IPS-20b (cell line): Measurements from ENCODE around the gene DAPK1.

Experiments
- H3K27ac ChIP-seq: one replicate; pipeline ENCODE4 v1.5.1; 2013; ENCODE audit warnings: low read length
- H3K27me3 ChIP-seq: 2 replicates; pipeline ENCODE4 v1.6.1; 2013; ENCODE audit warnings: mild to moderate bottlenecking, low read length, inconsistent platforms; ENCODE audit not compliant: insufficient read depth
- H3K36me3 ChIP-seq: 2 replicates; pipeline ENCODE4 v1.6.1; 2013; ENCODE audit warnings: low read depth, mild to moderate bottlenecking, inconsistent platforms, low read length, moderate library complexity; ENCODE audit not compliant: insufficient read depth
- H3K4me1 ChIP-seq: 2 replicates; pipeline ENCODE4 v1.6.1; 2013; ENCODE audit warnings: mild to moderate bottlenecking, control low read depth, inconsistent platforms, low read length, moderate library complexity; ENCODE audit not compliant: insufficient read depth
- H3K4me3 ChIP-seq: 2 replicates; pipeline ENCODE4 v1.5.1; 2013; ENCODE audit warnings: mild to moderate bottlenecking, low read length, inconsistent platforms
- H3K9ac ChIP-seq: 2 replicates; pipeline ENCODE4 v1.6.1; 2013; ENCODE audit warnings: low read depth, mild to moderate bottlenecking, inconsistent platforms, low read length, moderate library complexity
- H3K9me3 ChIP-seq: 2 replicates; pipeline ENCODE4 v1.6.1; 2013; ENCODE audit warnings: mild to moderate bottlenecking, low read depth, low read length, inconsistent platforms; ENCODE audit not compliant: insufficient read depth

DAPK1 gene

DNA sequence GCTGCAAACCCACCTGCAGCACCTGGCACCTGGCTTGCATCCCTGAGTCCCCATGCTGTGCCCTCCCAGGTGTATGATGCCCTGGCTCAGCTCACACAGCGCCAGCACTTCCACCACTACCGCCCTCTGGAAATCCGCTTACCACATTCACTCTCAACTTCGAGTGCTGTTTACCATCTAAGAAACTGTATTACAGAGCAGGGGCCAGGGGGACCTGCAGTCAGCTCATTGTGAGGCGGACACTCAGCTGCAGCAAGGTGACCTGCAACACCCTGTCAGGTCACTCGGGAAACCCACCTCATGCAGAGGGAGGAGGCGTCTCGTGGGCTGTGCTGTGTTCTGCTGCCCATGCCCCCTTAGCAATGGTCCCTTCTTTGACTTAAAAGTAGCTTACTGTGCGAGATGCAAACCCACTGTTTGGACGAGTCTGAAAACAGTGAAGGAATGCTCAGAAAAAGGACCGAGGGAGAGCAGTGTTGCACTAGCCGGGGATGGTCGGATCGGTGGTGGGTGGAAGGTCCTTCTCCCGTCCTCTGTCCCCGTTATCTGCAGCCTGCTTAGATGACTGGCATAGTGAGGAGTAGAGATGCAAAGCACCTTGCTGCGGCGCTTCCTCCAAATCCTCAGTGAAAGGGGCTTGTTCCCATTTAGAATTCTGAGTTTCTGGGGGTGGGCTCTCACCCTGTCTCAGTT is 173.1 kb downstream of the DAPK1 start:
- H3K9ac ChIP-seq = no peak overlapping the region
- no peaks in the 10 kb centered on the region for H3K4me1 ChIP-seq
- H3K27ac ChIP-seq = no peak overlapping the region
- H3K9me3 ChIP-seq = peaks cover 14% of the 10 kb centered on the region; the same call in 1 of the 2 replicates
- H3K4me3 ChIP-seq = no peak overlapping the region
- H3K36me3 ChIP-seq = peaks cover 64% of the 10 kb centered on the region
- H3K27me3 ChIP-seq = no peaks in the 10 kb centered on the region

DNA sequence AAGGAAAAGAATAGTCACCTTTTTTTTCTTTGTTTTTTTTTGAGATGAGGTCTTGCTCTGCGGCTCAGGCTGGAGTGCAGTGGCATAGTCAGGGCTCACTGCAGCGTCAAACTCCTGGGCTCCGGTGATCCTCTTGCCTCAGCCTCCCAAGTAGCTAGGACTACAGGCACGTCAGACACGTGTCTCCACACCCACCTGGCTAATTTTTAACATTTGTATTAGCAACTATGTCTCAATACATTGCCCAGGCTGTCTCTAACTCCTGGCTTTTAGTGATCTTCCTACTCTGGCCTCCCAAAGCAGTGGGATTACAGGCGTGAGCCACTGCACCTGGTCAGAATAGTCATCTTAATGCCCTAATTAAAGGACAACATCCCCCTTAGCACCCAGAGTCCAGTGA is 173.8 kb downstream of the DAPK1 start:
- no peaks in the 10 kb centered on the region for H3K4me1 ChIP-seq

DNA sequence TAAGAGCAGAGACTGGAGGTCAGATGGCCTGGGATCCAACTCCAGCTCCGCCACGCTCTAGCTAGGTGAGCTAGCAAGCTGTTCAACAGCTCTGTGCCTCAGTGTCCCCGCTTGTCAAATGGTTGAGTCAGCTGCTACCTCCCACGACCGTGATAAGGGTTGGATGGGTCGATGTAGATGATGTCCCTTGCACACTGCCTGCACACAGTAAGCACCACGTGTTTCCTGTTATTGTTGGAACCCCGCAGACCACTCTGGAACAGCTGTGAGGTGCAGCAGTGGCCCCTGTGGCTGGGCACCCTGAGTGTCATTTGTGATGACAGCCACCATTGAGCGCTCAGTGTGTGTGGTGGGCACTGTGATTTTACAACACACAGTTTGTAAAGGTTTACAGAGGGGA is 174.3 kb downstream of the DAPK1 start:
- H3K27me3 ChIP-seq = no peaks in the 10 kb centered on the region
- H3K9ac ChIP-seq = no peak overlapping the region
- peaks cover 6% of the 10 kb centered on the region; the same call in 1 of the 2 replicates for H3K9me3 ChIP-seq
- no peak overlapping the region for H3K27ac ChIP-seq
- no peaks in the 10 kb centered on the region for H3K4me1 ChIP-seq
- H3K4me3 ChIP-seq = no peak overlapping the region
- H3K36me3 ChIP-seq = peaks cover 55% of the 10 kb centered on the region

More for the DNA sequence above, 173.8 kb downstream of the DAPK1 start:
- H3K9ac ChIP-seq = no peak overlapping the region
- peaks cover 59% of the 10 kb centered on the region for H3K36me3 ChIP-seq
- H3K27ac ChIP-seq = no peak overlapping the region
- peaks cover 10% of the 10 kb centered on the region; the same call in 1 of the 2 replicates for H3K9me3 ChIP-seq
- no peak overlapping the region for H3K4me3 ChIP-seq
- H3K27me3 ChIP-seq = no peaks in the 10 kb centered on the region

DNA sequence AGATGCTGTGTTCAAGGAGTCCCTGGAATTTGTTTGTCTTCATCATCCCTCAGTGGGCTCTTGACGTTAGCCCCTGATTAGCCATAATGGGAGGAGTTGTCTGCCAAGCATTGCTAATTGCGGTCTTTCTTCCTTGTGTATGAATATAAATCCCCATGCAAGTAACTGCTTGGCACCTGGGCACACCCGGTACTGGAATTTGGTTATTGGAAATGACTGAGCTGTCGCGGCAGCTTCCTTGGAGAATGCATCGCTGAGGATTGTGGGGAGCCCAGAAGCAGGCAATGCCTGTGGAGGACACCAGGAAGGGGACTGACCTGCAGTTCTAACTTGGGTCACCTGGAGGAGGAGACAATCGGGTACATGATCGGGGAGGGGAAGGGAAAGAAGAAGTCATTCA is 174.9 kb downstream of the DAPK1 start:
- Histone ChIP-seq H3K27ac (no peak overlapping the region), H3K36me3 (peaks cover 50% of the 10 kb centered on the region)

DNA sequence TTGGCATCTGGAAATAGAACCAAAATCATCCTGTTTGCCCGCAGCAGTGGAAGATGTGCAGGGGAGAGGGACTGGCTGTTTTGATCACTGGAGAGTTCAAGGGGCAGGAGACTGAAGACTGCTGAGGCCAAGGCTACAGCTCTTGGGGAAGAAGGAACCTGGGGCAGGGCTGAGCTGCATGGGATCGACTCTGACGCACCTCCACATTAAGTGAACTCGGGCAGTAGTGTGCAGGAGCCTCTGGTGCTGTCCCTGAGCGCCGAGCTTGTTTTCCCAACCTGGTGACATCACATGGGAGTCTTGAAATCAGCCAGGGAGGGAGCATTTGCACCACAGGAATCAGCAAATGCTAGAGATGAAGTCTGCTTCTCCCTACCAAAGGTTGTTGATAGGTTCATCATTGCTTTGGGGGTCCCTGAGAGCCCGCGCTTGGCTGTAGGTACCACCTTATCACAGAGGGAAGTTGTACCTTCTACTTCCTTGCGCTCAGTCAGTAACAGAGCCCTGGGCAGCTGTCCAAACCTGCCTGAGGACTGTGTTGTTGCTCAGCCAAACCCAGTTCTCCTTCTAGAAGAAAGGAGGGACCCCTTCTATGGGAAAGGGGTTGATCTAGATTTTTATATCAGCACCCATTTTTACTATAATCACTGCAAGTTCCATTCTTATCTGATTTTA is 175.9 kb downstream of the DAPK1 start:
- no peak overlapping the region for H3K27ac ChIP-seq
- H3K9ac ChIP-seq = no peak overlapping the region
- peaks cover 40% of the 10 kb centered on the region for H3K36me3 ChIP-seq
- H3K9me3 ChIP-seq = no peaks in the 10 kb centered on the region
- no peaks in the 10 kb centered on the region for H3K4me1 ChIP-seq
- H3K4me3 ChIP-seq = no peak overlapping the region
- no peaks in the 10 kb centered on the region for H3K27me3 ChIP-seq

More for the DNA sequence above, 174.9 kb downstream of the DAPK1 start:
- Histone ChIP-seq H3K9ac (no peak overlapping the region), H3K4me1 (no peaks in the 10 kb centered on the region), H3K9me3 (no peaks in the 10 kb centered on the region), H3K27me3 (no peaks in the 10 kb centered on the region), H3K4me3 (no peak overlapping the region)

DNA sequence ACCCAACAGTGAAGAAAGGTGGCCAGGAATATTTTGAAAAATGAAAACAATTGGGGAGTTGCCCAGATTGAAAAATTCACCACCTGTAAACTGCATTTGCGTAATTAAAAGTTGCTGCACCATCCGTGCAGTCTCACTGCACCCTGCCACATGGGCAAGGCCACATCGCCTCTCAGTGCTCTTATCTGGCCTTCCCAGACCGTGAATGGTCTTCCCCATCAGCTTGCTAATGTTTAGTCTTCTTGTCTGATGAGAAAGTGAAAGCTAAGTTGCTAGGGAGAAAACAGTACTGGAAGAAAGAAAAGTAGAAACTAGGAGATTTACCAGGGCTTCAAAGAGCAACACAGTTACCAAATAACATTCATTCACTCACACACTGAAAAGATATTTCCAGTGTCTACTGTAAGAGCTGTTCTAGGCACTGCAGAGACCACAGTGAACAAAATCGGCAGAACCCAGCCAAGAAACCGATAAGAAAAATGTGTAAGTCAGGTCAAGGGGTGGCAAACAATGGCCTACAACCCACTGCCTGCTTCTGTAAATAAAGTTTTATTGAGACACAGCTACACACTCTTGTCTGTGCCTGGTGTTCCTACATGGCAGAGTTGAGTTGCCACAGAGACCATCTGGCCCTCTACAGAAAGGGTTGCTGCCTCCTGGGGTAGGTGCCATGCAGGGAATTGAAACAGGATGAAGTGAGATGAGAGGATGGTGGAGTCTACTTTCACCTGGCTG is 177.1 kb downstream of the DAPK1 start:
- H3K27me3 ChIP-seq = no peaks in the 10 kb centered on the region
- H3K27ac ChIP-seq = no peak overlapping the region
- H3K9me3 ChIP-seq = no peaks in the 10 kb centered on the region
- H3K4me1 ChIP-seq = no peaks in the 10 kb centered on the region
- peaks cover 29% of the 10 kb centered on the region for H3K36me3 ChIP-seq
- no peak overlapping the region for H3K9ac ChIP-seq
- no peak overlapping the region for H3K4me3 ChIP-seq

DNA sequence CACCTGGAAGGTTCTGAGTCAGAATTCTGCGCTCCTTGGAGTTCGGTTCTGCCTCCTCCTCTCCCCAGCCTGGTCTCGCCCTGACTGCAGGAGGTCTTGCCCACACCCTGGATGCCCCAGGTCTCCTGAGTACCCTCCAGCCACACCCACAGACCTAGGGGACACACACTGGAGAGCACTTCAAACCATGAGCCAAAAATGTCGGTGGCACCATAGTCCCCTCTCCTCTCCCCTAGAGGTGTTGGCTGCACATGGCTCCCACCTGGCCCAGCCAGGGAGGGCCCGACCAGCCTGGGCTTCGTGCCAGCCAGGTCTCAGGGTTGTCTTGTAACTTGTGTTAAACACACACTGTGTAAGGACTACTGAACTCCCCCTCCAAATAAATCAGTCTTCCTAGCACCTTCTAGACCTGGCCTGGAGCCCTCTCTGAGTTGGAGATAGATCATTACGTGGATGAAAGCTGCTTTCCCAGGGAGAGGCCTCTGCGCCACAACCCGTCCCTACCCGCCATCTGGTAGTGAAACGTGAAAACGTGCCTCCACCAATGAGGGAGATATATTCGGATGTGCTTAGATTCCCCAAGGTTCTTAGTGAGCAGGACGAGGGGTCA is 178.3 kb downstream of the DAPK1 start:
- Histone ChIP-seq H3K27ac (no peak overlapping the region), H3K36me3 (peaks cover 30% of the 10 kb centered on the region), H3K27me3 (no peaks in the 10 kb centered on the region), H3K4me1 (no peaks in the 10 kb centered on the region), H3K9me3 (no peaks in the 10 kb centered on the region), H3K9ac (no peak overlapping the region), H3K4me3 (no peak overlapping the region)

DNA sequence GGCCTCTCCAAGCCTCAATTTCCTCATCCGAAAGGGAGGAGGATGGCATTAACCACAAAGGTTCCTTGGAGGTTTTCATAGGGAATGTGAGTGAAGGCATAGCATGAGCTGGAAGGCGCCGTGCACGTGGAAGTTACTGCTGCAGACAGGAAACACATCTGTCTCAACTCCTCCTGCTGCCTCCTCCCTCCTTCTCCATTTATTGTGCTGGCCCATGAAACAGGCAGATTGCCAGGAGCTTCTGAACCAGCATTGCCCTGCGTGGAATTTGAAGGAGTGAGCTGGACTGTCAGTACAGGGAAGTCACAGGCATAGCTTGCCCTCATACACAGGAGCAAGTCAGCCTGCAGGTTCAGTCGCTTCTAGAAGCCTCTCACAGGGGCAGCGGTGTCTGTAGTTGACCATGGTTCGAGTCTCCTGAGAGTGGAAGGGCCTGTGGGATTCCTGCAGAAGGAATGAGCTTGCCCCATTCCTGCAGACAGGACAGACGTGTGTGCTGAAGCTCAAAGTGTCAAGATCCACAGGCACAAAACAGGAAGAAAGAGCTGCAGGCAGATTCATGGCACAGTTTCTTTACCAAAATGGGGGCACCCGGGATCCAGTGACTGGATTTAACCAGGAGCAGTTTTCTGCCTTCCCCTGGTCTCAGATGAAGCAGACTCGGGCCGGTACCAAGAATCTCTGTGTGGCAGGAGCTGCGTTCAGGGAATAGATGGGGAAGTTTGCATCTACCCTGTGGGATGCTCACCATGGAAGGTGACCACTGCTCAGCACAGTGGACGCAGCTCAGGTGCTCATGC is 179.5 kb downstream of the DAPK1 start:
- Histone ChIP-seq H3K9ac (no peak overlapping the region), H3K9me3 (no peaks in the 10 kb centered on the region), H3K36me3 (peaks cover 33% of the 10 kb centered on the region), H3K4me3 (no peak overlapping the region), H3K27ac (no peak overlapping the region), H3K4me1 (no peaks in the 10 kb centered on the region), H3K27me3 (no peaks in the 10 kb centered on the region)

DNA sequence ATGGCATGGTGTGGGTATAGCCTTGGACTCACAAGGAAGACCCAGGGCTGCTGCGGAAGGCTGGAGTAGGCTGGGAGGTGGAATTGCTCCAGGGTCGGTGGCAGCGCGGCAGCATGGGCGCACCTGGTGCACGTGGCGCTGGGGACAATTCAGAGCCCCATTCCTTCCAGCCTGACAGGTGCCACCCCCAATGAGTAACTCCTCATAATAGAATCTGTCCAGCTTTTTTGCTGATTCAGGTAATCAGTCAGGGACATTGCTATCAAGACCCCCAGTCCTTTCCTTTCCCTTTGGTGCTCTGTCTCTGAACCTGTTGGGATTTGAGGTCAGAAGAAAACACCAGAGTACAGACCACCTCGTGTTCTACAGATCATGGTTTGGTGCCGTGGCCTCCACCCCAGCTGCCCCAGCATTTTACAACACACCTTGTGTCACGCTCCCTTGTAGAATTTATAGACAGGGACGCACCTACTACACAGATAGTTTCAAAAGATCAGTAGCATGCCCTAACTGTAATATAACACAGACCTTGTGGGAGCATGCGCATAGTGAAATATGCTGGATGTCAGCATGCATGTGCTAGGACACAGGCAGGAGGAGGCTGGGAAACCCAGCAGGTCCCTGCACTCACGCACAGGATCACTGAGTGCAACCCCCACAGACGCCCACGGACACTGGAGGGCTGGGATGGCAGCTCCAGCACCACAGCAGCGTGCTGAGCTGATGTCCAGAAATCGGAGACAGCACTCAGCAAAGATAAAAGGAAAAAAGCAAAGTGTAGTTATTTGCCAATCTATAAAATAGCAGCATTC is 180.3 kb downstream of the DAPK1 start:
- Histone ChIP-seq H3K27ac (no peak overlapping the region), H3K4me1 (no peaks in the 10 kb centered on the region), H3K4me3 (no peak overlapping the region), H3K9me3 (no peaks in the 10 kb centered on the region), H3K9ac (no peak overlapping the region), H3K36me3 (peaks cover 31% of the 10 kb centered on the region), H3K27me3 (no peaks in the 10 kb centered on the region)

DNA sequence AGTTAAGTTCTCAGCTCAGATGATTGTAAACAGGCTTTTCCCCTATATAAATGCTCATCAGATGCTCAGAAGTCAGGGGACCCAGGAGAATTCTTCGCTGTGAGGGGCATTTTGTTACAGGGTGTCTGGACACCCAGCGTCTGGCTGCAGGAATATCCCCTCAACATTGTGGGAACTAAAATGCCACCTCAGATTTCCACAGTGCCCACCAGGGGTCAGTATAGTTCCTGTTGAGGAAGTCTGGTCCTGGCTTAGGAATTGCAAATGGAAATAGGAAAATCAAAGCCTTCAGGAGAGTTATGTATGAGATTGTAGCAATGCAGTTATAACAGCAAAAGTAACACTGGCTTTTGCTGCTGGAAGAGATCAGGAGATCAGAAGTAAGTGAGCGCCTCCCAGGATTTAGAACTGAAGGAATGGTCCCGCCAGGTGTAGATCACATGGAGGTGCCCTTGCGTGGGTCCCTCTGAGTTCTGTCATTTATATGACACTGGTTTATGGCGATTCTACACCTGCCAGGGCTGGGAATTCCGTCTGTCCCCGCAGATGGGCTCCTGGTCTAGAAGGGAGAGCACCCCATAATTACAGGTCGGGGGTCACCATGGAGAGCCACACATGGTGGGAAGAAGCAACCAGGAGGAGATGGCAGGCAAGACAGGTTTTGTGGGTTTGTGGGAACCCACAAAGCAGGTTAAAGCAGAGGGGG is 181.1 kb downstream of the DAPK1 start:
- H3K9ac ChIP-seq = no peak overlapping the region
- no peaks in the 10 kb centered on the region for H3K9me3 ChIP-seq
- no peak overlapping the region for H3K27ac ChIP-seq
- no peak overlapping the region for H3K4me3 ChIP-seq
- H3K36me3 ChIP-seq = peaks cover 25% of the 10 kb centered on the region
- no peaks in the 10 kb centered on the region for H3K27me3 ChIP-seq
- no peaks in the 10 kb centered on the region for H3K4me1 ChIP-seq
